ENCODE data around the gene RUFY4. TPM values are rescaled to one million over a fixed set of nuclear protein-coding genes. Genes with fewer than 3 reads are reported as not detected.

RUFY4 gene
- total RNA-seq, 1 experiment from 2014 or later = 0.66 TPM

DNA sequence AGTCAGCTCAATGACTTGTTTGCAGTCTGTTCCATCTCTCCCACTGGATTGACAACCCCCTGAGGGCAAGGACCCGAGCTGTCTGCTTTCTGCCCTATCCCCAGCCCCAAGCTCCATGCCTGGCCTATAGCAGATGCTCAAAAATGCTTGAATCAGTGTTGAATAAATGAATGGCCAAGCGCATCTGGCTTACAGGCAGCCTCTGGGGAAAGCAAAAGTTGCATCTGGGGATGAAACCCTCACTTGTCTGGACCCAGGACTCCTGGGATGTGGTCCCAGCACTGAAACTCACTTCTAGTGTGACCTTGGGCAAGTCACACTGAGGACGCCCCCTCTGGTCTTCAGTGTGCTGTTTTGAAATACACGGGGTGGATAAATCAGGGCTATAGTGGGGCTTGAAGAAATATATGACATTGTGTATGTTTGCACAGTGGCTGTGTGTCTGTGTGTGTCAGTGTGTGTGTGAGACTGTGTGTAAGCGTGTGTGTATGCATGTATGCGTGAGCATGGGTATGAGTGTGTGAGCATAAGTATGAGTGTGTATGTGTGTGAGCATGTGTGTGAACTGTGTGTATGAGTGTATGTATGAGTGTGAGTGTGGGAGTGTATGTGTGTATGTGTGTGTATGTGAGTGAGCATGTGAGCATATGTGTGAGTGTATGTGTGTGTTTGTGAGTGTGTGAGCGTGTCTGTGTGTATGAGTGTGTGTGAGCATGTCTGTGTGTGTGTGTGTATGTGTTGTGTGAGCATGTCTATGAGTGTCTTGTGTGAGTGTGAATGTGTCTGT lies 38.5 kb upstream of the RUFY4 start:
- no peak overlapping the region for H3K27ac ChIP-seq (ENCODE audit: insufficient read length, low read depth, low read length)
- Mint-ChIP-seq H3K27me3 (ENCODE audit: low read depth) (peaks cover 11% of the 10 kb centered on the region), H3K9me3 (no peaks in the 10 kb centered on the region), H3K27ac (no peak overlapping the region), H3K4me1 (peaks cover 17 to 21% of the 10 kb centered on the region in 2 experiments), H3K4me3 (no peak overlapping the region), H3K36me3 (ENCODE audit: insufficient read depth in 1 of 3, low read depth in 3 of 3) (no peaks in the 10 kb centered on the region)
- H3K4me2 ChIP-seq (ENCODE audit: insufficient read depth, insufficient read length, low read length) = no peak overlapping the region
- no peaks in the 10 kb centered on the region for H3K79me2 ChIP-seq (ENCODE audit: insufficient read depth, low read length)
- no peak overlapping the region for H4K5ac ChIP-seq (ENCODE audit: insufficient read length, low read depth, low read length)
- H4K91ac ChIP-seq (ENCODE audit: insufficient read length, low read depth, low read length) = no peak overlapping the region
- no peak overlapping the region for H2AK5ac ChIP-seq (ENCODE audit: insufficient read length, low read length)
- H2BK15ac ChIP-seq (ENCODE audit: low read depth, low read length) = no peak overlapping the region
- H3T11ph ChIP-seq (ENCODE audit: low read length) = no peak overlapping the region
- DNase-seq = no peak
- no peak overlapping the region for H3K4ac ChIP-seq (ENCODE audit: low read depth, low read length)
- no peak overlapping the region for H3K23ac ChIP-seq (ENCODE audit: insufficient read length, low read depth, low read length)
- no peak overlapping the region for H2AFZ ChIP-seq (ENCODE audit: low read length)
- H3K14ac ChIP-seq (ENCODE audit: insufficient read depth, low read length) = no peak overlapping the region
- no peak overlapping the region for H2BK20ac ChIP-seq (ENCODE audit: low read depth, low read length, poor library complexity, severe bottlenecking)
- peaks cover 3% of the 10 kb centered on the region; the same call in 1 of the 2 replicates for H3K4me1 ChIP-seq (ENCODE audit: insufficient read depth, low read length)
- H3K9me3 ChIP-seq (ENCODE audit: control insufficient read depth, low read depth, low read length) = no peaks in the 10 kb centered on the region
- peaks cover 6% of the 10 kb centered on the region; the same call in 1 of the 2 replicates for H3K27me3 ChIP-seq (ENCODE audit: insufficient read depth, low read length)
- H3K9ac ChIP-seq (ENCODE audit: extremely low read depth, insufficient read length, low read length) = no peak overlapping the region
- H4K20me1 ChIP-seq (ENCODE audit: control insufficient read depth, insufficient read depth, insufficient read length) = no peaks in the 10 kb centered on the region
- no peak overlapping the region for H3K56ac ChIP-seq (ENCODE audit: insufficient read length, low read depth, low read length)
- H3K23me2 ChIP-seq (ENCODE audit: insufficient read length, low read depth, low read length, poor library complexity, severe bottlenecking) = peaks cover 8% of the 10 kb centered on the region
- H2BK120ac ChIP-seq (ENCODE audit: low read depth, low read length, poor library complexity, severe bottlenecking) = no peak overlapping the region
- no peak overlapping the region for H3K18ac ChIP-seq (ENCODE audit: insufficient read length, low read depth, low read length)
- H2BK5ac ChIP-seq (ENCODE audit: insufficient read length, low read length) = no peak overlapping the region
- H4K8ac ChIP-seq (replicated peaks; ENCODE audit: insufficient read length, low read depth, low read length) = no peak overlapping the region
- TF ChIP-seq, protein P1, sequence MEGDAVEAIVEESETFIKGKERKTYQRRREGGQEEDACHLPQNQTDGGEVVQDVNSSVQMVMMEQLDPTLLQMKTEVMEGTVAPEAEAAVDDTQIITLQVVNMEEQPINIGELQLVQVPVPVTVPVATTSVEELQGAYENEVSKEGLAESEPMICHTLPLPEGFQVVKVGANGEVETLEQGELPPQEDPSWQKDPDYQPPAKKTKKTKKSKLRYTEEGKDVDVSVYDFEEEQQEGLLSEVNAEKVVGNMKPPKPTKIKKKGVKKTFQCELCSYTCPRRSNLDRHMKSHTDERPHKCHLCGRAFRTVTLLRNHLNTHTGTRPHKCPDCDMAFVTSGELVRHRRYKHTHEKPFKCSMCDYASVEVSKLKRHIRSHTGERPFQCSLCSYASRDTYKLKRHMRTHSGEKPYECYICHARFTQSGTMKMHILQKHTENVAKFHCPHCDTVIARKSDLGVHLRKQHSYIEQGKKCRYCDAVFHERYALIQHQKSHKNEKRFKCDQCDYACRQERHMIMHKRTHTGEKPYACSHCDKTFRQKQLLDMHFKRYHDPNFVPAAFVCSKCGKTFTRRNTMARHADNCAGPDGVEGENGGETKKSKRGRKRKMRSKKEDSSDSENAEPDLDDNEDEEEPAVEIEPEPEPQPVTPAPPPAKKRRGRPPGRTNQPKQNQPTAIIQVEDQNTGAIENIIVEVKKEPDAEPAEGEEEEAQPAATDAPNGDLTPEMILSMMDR (conservative IDR thresholded peaks at IDR 0.05) = no peak
- H2BK12ac ChIP-seq (ENCODE audit: insufficient read length, low read depth, low read length) = no peak overlapping the region
- WGBS (ENCODE audit: extremely low coverage, insufficient read length, low lambda C conversion rate) = no CpG with 5 or more reads among the region's 7 CpGs
- no peaks in the 10 kb centered on the region for H3K79me1 ChIP-seq (ENCODE audit: insufficient read depth, low read depth, low read length, poor library complexity, severe bottlenecking)

All from H9 (cell line).